Stimulated activated CD8-positive, alpha-beta memory T cell treated with anti-CD3 and anti-CD28 coated beads, Interleukin-4, amount 100 ng/mL, for 24 hours (primary cell): ENCODE data around the gene NPHP4.

ENCODE experiments used
- DNase-seq: peaks from one replicate; pipeline ENCODE4 v3.0.0-alpha.2; 2020; ENCODE audit warnings: low read depth

NPHP4 gene

GRCh38 chr1:5949085-5949760, 43.0 kb downstream of the NPHP4 start:
- no peak for DNase-seq

- DNase-seq, result no peak
These were observed 43.6 kb downstream of the NPHP4 start for GRCh38 chr1:5948681-5949005.

DNA sequence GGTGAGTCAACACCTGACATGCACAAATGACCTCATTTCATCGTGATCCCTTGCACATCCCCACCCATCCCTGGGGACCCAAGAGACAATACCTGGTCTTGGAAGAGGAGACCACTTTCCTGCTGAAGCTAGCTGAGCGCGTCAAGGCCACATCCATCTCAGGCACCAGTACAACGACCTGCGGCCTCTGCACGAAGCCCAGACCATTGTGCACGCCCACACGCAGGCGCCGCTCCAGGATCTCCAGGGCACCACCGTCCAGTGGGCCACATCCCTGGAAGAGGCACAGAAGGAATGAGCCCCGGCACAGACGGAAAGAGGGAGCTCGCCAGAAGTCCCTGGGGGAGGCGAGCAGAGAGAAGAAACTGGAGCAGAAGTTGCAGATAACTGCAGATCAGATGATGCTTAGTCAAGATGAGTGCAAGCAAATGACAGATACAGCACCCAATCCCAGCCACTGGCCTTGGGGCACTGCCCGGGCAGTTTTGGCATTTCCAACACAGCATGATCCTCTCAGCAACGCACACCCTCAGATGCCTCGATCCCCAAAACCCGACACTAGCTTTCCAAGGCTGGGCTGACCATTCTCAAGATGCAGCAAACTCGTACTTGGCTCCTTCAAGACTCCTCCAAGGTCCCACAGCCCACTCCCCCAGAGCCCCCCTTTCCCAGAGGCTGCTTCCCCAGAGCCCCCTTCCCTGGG, 44.1 kb downstream of the NPHP4 start:
- no peak for DNase-seq

- no peak for DNase-seq
These were observed 45.0 kb downstream of the NPHP4 start for GRCh38 chr1:5947071-5947821.

DNA sequence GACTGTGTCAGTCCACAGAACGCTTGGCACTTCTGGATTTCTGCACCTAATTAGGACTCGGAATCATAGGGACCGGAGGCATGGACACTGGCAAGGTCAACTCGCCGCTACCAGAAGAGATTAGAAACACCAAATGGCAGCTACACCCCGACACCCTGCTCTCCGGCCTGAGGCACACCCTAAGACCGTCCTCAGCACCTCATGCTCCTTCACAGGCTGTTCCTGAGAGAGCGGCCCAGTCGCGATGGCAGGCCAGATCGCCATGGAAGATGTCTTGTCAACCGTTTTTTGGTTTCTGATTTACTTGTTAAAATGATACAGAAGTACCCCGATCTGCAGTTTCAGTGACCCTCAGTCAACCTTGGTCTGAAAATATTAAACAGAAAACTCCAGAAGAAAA, 46.8 kb downstream of the NPHP4 start:
- DNase-seq, result no peak

- no peak for DNase-seq
These were observed 47.4 kb downstream of the NPHP4 start for GRCh38 chr1:5944843-5945167.

DNA sequence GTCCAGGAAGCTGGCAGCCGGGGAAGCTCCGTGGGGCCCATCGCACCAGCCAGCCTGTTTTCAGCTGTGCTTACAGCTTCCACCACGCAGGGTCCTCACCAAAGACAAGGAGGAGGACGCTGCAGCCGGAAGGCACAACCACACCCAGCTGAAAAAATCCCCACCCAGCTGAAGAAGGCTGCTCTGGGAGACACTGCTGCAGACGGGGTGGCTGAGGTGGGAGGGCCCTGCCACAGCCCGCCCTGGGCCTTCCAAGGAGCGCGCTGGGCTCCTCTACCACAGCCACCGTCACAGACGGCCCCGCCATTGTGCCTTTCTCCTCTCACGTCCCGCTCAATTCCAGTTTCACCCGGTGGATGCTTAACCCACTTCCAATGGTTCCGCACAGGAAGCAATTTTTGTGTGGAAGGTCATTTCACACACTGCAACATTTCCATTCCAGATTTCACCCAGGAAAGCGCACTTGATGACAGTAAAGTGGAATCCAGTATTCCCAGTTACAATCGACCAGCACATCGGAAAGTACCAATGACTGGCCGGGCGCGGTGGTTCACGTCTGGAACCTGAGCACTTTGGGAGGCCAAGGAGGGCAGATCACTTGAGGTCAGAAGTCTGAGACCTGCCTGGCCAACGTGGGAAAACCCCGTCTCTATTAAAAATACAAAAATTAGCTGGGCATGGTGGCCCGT, 47.9 kb downstream of the NPHP4 start:
- no peak for DNase-seq

GRCh38 chr1:5943343-5944124, 48.7 kb downstream of the NPHP4 start:
- DNase-seq, result no peak

GRCh38 chr1:5941671-5942070, 50.6 kb downstream of the NPHP4 start:
- no peak for DNase-seq

DNA sequence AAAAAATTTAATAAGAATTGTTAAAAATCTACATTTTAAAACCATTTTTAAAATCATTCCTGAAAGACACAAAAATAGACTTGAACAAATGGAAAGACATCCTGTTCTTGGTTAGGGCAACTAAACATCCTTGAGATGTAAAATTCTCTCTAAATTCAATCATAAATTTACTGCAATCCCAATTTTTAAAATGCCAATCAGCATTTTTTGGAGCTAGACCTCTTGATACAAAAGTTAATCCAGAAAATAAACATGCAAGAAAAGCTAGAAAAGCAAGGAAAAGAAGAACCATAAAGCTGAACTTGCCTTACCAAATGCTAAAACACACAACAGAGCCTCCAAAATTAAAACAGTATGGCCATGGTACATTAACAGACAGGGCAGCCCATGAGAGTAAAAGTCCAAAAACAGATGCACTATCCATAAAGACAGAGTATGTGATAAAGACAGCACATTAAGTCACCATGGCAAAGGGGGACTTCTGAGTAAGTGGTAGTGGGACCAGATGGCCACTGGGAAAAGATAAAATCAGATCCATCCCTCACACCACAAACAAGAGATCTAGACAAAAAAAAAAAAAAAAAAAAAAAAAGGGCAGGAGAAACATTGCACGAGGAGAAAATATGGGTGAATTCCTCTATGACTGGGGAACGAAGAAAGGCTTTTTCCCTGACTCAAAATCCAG, 51.4 kb downstream of the NPHP4 start:
- no peak for DNase-seq

DNA sequence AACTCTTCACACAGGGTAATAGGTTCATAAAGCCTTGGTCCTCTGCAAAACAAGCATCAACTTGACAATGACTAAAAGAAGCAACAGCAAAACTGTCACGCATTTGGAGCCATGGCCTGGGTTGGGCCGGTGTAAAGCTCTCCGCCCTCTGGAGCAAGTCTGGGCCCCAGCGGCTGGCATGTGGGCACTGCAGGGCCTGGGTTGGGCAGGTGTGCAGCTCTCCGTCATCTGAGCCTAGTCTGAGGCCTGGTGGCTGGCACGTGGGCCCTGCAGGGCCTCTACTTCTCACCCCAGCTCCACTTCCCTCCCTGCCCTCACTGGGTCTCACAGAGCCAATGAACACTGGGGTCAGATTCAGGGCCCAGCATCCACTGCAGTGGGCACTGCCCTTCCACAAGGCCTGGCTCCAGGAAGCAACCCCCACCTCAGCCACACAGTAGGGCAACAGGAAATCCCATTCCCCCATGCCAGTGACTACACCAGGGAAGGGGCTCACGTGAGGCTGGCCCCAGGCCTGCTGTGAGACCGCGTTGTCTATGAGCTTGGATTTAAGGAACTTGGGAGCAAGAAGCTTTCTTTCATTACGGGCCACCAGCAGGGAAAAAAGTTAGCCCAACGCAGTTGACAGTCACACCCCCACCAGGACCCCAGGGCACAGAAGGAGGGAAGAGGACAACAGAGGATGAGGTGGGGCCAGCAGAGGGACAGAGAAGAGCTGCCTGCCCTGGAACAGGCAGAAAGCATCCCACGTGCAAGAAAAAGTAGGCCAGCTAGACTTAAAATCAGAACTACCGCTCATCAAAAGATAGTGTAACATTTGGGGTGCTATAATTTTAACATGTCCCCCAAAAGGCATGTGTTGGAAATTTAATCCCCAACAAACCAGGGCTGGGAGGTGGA, 52.7 kb downstream of the NPHP4 start:
- DNase-seq, result no peak

DNA sequence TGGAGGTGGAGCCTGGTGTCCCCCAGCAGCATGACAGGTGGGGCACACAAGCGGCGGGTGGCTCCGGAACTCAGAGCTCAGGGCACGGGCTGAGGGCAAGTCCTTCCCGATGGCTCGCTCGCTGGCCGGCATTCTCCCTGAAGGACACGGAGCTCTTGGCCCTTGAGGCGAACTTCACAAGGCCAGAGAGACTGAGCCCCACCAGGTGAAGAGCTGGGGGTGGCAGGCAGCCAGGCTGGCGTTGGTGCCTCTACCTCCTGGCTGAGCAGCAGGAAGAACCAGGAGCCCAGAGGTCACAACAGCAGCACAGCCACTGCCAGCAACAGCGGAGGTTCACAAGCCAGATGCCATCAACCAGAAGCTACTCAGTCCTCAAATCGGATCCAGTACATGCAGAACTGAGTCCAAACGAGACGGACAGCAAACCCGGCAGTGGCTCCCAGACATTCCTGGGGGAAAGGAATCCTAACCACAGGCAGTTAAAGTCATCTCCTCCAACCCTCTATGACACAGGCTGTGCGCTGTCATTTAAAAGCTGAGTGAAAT, 54.1 kb downstream of the NPHP4 start:
- DNase-seq, result no peak

DNA sequence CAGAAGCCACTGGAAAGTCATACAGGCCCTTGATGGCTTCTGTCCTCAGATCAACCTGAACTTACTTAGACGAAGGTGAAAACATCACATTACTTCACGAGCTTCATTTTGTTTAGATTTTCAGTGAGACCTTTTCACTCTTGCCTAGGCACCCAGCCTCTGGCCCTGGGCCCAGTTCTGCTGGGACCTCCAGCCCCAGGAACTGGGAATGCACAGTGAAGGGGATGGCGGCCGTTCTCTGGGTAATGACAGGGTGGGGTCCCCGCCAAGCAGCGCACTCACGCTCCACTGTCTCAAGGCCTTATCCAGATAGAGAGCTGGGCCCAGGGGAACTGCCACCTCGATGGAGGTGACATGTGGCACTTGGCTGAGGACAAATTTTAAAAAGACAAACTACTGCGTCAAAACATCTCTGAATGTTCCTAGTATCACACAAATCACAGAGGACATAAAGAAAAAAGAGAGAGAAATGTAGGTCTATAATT, 54.8 kb downstream of the NPHP4 start:
- DNase-seq, result no peak

GRCh38 chr1:5936621-5937372, 55.4 kb downstream of the NPHP4 start:
- no peak for DNase-seq

DNA sequence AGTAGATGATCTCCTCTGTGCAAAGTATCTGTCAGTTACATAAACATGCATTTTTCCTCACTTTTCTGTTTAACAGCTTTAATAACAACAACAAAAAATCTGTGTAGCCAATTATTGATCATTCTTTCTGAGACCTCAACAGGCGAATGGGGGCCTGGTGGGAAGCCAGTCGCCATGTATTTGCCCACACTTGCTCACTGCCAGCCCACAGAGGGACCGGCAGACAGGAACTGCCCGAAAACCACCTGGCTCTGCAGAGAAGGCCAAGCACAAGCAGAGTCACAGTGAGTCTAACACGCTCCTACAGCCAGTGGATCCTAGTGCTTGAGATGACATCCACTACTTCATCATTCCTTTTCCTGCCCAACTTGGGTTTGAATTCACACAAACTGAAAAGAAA, 56.1 kb downstream of the NPHP4 start:
- DNase-seq, result no peak

GRCh38 chr1:5935026-5935425, 57.2 kb downstream of the NPHP4 start:
- no peak for DNase-seq

- DNase-seq, result no peak
These were observed 58.0 kb downstream of the NPHP4 start for GRCh38 chr1:5934058-5934884.

- no peak for DNase-seq
These were observed 58.6 kb downstream of the NPHP4 start for GRCh38 chr1:5933676-5934057.
